ENCODE measurements around the gene DDX1. TPM values are rescaled to one million over a fixed set of nuclear protein-coding genes. Genes with fewer than 3 reads are reported as not detected.

The DDX1 gene
- total and polyA plus RNA-seq, 9 of the 15 experiments (the other 6 are each of a cell fraction or from before 2014, with no cell fraction given) = 116 to 277 (median 232) TPM

- TF ChIP-seq ZNF589 (CRISPR knock-in tag; IDR thresholded peaks at IDR 0.05; ENCODE audit: low read depth) (no peak), DPF2 (IDR thresholded peaks at IDR 0.05) (no peak; the same call in 1 of the 2 replicates), MLX (CRISPR knock-in tag; conservative IDR thresholded peaks at IDR 0.05) (0 out of 4 replicates have a peak, but pooled peaks of 1 of the 2 experiments have one; percentile 19), MAX (CRISPR knock-in tag; IDR thresholded peaks at IDR 0.05) (peak; percentile 98), RB1 (IDR thresholded peaks at IDR 0.05; ENCODE audit: low read depth) (peak; percentile 98), ZNF217 (CRISPR knock-in tag; IDR thresholded peaks at IDR 0.05) (no peak), ZNF592 (IDR thresholded peaks at IDR 0.05) (no peak; the same call in 1 of the 2 replicates), BCL6 (CRISPR knock-in tag; IDR thresholded peaks at IDR 0.05) (no peak), KLF13 (tag; IDR thresholded peaks at IDR 0.05; ENCODE audit: borderline replicate concordance, low read depth) (0 out of 2 replicates have a peak, but pooled peaks have one; percentile 37), SMAD3 (CRISPR knock-in tag; conservative IDR thresholded peaks at IDR 0.05) (no peak), C11orf30 (IDR thresholded peaks at IDR 0.05; ENCODE audit: low read depth) (peak; percentile 92), TBP (optimal IDR thresholded peaks at IDR 0.05; ENCODE audit: low read depth, low read length) (peak; percentile 97), LEF1 (IDR thresholded peaks at IDR 0.05) (no peak), FOXA3 (CRISPR knock-in tag; conservative IDR thresholded peaks at IDR 0.05 in 1 of 2, IDR thresholded peaks at IDR 0.05 in 1 of 2) (peak in 1 of 2 experiments; percentile 88; a peak in 1 of 4 replicates), TCFL5 (CRISPR knock-in tag; conservative IDR thresholded peaks at IDR 0.05) (no peak), DEAF1 (CRISPR knock-in tag; IDR thresholded peaks at IDR 0.05) (no peak), PRDM10 (IDR thresholded peaks at IDR 0.05; ENCODE audit: partially characterized antibody) (no peak)
These were observed at the start of gene DDX1 (continued) for GRCh38 chr2:15591692-15592463.

Measured in K562 (cell line).